ENCODE measurements around the gene NDUFV2. TPM values are rescaled to one million over a fixed set of nuclear protein-coding genes. Genes with fewer than 3 reads are reported as not detected.

The NDUFV2 gene
- total and polyA plus RNA-seq, 2 of the 13 experiments (the other 11 are each of a cell fraction or from before 2014, with no cell fraction given): 216 to 299 TPM

DNA sequence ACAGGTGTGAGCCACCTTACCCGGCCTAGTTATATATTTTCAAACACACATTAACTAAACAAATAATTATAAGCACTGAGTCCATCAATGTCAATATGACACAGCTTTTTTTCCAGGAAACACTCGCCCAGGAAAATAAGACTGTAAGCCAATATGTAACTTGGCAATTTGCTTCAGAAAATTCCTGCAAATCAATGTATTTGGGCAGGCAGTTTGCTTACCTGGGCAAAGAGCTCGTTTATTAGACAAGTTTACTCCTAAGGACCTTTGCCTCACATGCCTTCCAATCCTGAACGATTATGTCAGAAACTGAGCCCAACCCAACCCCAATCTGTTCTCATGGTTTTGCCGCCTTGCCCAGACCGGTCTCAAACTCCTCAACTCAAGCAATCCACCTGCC lies 34.7 kb upstream of the NDUFV2 start:
- WGBS (ENCODE audit: low lambda C conversion rate): 39% methylated on average over 6 of the region's 6 CpGs
- BruUV-seq (replicated peaks): no TSS peak
- no peak overlapping the region for H2AFZ ChIP-seq (ENCODE audit: low read length)
- TF ChIP-seq ZIK1 (CRISPR knock-in tag; IDR thresholded peaks at IDR 0.05; ENCODE audit: borderline replicate concordance, low read depth) (no peak), BCL6 (CRISPR knock-in tag; IDR thresholded peaks at IDR 0.05) (peak; percentile 58; the same call in 1 of the 2 replicates), ZNF160 (CRISPR knock-in tag; IDR thresholded peaks at IDR 0.05) (no peak), KDM5B (CRISPR knock-in tag; IDR thresholded peaks at IDR 0.05; ENCODE audit: borderline replicate concordance) (no peak), ZKSCAN1 (IDR thresholded peaks at IDR 0.05; ENCODE audit: low read length) (no peak), ELF3 (CRISPR knock-in tag; IDR thresholded peaks at IDR 0.05) (peak; percentile 52; the same call in 1 of the 2 replicates), NCOA1 (CRISPR knock-in tag; IDR thresholded peaks at IDR 0.05) (no peak), ZNF510 (CRISPR knock-in tag; IDR thresholded peaks at IDR 0.05; ENCODE audit: low read depth) (no peak)
- TF ChIP-seq, protein P1, sequence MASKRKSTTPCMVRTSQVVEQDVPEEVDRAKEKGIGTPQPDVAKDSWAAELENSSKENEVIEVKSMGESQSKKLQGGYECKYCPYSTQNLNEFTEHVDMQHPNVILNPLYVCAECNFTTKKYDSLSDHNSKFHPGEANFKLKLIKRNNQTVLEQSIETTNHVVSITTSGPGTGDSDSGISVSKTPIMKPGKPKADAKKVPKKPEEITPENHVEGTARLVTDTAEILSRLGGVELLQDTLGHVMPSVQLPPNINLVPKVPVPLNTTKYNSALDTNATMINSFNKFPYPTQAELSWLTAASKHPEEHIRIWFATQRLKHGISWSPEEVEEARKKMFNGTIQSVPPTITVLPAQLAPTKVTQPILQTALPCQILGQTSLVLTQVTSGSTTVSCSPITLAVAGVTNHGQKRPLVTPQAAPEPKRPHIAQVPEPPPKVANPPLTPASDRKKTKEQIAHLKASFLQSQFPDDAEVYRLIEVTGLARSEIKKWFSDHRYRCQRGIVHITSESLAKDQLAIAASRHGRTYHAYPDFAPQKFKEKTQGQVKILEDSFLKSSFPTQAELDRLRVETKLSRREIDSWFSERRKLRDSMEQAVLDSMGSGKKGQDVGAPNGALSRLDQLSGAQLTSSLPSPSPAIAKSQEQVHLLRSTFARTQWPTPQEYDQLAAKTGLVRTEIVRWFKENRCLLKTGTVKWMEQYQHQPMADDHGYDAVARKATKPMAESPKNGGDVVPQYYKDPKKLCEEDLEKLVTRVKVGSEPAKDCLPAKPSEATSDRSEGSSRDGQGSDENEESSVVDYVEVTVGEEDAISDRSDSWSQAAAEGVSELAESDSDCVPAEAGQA (IDR thresholded peaks at IDR 0.05; ENCODE audit: low read depth): no peak
- TF ChIP-seq, protein P1 (CRISPR knock-in tag; IDR thresholded peaks at IDR 0.05; ENCODE audit: borderline replicate concordance): no peak
- TF ChIP-seq, protein P2, sequence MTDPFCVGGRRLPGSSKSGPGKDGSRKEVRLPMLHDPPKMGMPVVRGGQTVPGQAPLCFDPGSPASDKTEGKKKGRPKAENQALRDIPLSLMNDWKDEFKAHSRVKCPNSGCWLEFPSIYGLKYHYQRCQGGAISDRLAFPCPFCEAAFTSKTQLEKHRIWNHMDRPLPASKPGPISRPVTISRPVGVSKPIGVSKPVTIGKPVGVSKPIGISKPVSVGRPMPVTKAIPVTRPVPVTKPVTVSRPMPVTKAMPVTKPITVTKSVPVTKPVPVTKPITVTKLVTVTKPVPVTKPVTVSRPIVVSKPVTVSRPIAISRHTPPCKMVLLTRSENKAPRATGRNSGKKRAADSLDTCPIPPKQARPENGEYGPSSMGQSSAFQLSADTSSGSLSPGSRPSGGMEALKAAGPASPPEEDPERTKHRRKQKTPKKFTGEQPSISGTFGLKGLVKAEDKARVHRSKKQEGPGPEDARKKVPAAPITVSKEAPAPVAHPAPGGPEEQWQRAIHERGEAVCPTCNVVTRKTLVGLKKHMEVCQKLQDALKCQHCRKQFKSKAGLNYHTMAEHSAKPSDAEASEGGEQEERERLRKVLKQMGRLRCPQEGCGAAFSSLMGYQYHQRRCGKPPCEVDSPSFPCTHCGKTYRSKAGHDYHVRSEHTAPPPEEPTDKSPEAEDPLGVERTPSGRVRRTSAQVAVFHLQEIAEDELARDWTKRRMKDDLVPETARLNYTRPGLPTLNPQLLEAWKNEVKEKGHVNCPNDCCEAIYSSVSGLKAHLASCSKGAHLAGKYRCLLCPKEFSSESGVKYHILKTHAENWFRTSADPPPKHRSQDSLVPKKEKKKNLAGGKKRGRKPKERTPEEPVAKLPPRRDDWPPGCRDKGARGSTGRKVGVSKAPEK (CRISPR knock-in tag; IDR thresholded peaks at IDR 0.05; ENCODE audit: borderline replicate concordance): no peak
- TF ChIP-seq, protein P3, sequence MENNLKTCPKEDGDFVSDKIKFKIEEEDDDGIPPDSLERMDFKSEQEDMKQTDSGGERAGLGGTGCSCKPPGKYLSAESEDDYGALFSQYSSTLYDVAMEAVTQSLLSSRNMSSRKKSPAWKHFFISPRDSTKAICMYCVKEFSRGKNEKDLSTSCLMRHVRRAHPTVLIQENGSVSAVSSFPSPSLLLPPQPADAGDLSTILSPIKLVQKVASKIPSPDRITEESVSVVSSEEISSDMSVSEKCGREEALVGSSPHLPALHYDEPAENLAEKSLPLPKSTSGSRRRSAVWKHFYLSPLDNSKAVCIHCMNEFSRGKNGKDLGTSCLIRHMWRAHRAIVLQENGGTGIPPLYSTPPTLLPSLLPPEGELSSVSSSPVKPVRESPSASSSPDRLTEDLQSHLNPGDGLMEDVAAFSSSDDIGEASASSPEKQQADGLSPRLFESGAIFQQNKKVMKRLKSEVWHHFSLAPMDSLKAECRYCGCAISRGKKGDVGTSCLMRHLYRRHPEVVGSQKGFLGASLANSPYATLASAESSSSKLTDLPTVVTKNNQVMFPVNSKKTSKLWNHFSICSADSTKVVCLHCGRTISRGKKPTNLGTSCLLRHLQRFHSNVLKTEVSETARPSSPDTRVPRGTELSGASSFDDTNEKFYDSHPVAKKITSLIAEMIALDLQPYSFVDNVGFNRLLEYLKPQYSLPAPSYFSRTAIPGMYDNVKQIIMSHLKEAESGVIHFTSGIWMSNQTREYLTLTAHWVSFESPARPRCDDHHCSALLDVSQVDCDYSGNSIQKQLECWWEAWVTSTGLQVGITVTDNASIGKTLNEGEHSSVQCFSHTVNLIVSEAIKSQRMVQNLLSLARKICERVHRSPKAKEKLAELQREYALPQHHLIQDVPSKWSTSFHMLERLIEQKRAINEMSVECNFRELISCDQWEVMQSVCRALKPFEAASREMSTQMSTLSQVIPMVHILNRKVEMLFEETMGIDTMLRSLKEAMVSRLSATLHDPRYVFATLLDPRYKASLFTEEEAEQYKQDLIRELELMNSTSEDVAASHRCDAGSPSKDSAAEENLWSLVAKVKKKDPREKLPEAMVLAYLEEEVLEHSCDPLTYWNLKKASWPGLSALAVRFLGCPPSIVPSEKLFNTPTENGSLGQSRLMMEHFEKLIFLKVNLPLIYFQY (CRISPR knock-in tag; IDR thresholded peaks at IDR 0.05; ENCODE audit: borderline replicate concordance): no peak

More for the DNA sequence above, 34.7 kb upstream of the NDUFV2 start:
- H3K27me3 ChIP-seq (ENCODE audit: control insufficient read depth in 1 of 2, insufficient read depth in 2 of 2, low read length in 2 of 2): no peaks in the 10 kb centered on the region
- ChIA-PET CTCF (ENCODE audit: low intra/inter-chr PET ratio, low total read pairs) (no interaction called here), POLR2A (no interaction called here)
- H4K20me1 ChIP-seq (ENCODE audit: insufficient read depth, low read length): no peaks in the 10 kb centered on the region
- no peaks in the 10 kb centered on the region for H3K36me3 ChIP-seq (replicated peaks in 1 of 2; ENCODE audit: control insufficient read depth in 1 of 2, insufficient read depth in 2 of 2, low read length in 2 of 2)
- no peak overlapping the region for H3K27ac ChIP-seq (ENCODE audit: extremely low read length, insufficient read depth, low read length)
- H3K4me3 ChIP-seq (replicated peaks in 1 of 3; ENCODE audit: insufficient read depth in 1 of 3, low read depth in 2 of 3, low read length in 3 of 3): no peak overlapping the region
- H3K9me3 ChIP-seq (ENCODE audit: low read length): no peaks in the 10 kb centered on the region
- H3K4me1 ChIP-seq (ENCODE audit: insufficient read depth, low read length): peaks cover 32% of the 10 kb centered on the region
- FAIRE-seq (no peak), ATAC-seq (no peak), DNase-seq (ENCODE audit: low spot score) (no peak)
- in situ Hi-C loops (cut with HindIII; ENCODE audit: extremely low pct_ligation_motif_present, low pct_unique_long_range_greater_than_20kb): loop anchor here (25.0 kb wide), 1 partner anchor 269 kb away; the partner anchor contains the start of gene TWSG1
- H3K79me2 ChIP-seq (ENCODE audit: insufficient read depth, low read length): no peaks in the 10 kb centered on the region
- intact Hi-C loops (cut with micrococcal nuclease; ENCODE audit: unreplicated experiment): no loop called here
- H3K9ac ChIP-seq (ENCODE audit: insufficient read depth, low read depth, low read length): no peak overlapping the region
- H3K4me2 ChIP-seq (ENCODE audit: low read depth, low read length): 0 out of 2 replicates have a peak overlapping the region, but pooled peaks have one; percentile 3
